HG02840 (cell line): ENCODE data around the gene LIG3.
"Not testable (repeated sequence)": the region's sequence is repeated elsewhere in the genome, so short reads cannot be mapped to it uniquely, and the experiment has no call there.

Source experiments
- ATAC-seq: cut with Tn5 transposase; IDR thresholded peaks from one replicate; pipeline ENCODE4 v1.9.1; 2021; ENCODE audit warnings: mild to moderate bottlenecking, moderate library complexity, moderate number of reproducible peaks; ENCODE audit not compliant: unreplicated experiment, low FRiP score

Gene LIG3

DNA sequence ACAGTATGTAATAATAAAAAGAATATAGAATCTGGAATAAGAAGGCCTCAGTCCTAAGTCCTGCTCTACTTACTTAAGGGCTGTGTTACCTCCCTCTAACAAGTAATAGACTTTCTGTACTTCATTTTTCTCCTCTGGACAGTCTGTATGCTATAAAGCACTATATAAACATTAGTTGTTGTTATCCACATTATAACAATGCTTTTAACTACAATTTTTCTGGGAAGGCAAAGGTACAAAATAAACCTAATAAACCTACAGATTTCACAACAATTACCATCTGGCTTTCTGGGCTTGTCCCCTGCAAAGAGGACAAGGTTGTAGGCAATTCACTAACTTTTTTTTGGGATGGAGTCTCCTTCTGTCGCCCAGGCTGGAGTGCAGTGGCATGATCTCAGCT, 50.5 kb downstream of the LIG3 start:
- ATAC-seq: no peak

- no peak for ATAC-seq
These were observed 58.1 kb downstream of the LIG3 start for GRCh38 chr17:35038453-35038852.

GRCh38 chr17:35041390-35041789, 61.1 kb downstream of the LIG3 start:
- ATAC-seq: no peak

- no peak for ATAC-seq
These were observed 63.9 kb downstream of the LIG3 start for GRCh38 chr17:35044181-35044580.

DNA sequence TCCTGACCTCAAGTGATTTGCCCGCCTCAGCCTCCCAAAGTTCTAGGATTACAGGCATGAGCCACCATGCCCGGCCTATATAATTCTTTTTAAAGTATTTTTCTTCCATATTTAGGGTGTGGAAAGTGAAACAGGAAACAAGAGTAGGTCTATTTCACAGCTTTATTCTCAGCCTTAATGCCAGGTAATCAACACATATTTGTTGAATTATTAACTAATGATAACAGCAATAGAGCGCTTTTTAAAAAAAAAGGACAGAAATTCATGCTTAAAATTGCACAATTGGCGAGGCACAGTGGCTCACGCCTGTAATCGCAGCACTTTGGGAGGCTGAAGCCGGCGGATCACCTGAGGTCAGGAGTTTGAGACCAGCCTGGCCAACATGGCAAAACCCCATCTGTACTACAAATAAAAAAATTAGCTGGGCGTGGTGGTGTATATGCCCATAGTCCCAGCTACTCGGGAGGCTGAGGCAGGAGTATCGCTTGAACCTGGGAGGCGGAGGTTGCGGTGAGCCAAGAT, 65.2 kb downstream of the LIG3 start:
- ATAC-seq: not testable (repeated sequence)

DNA sequence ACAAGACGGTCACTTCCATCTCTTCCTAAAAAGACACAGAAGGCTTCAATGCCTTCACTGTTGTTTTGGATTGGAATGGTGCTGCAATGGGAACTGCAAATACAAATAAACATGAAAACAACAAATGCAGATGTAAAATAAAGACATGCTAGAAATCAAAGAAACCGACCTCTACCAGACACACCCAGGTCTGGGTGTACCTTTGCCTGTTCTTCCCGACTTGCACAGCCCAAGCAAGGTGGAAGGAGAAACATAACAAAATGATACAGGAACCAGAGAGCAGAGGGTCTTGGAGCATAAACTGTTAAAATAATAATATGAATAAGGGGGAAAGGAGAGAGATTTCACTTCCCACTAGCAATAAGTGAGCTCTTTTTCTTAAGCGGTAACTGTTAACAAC, 65.9 kb downstream of the LIG3 start:
- ATAC-seq: no peak

DNA sequence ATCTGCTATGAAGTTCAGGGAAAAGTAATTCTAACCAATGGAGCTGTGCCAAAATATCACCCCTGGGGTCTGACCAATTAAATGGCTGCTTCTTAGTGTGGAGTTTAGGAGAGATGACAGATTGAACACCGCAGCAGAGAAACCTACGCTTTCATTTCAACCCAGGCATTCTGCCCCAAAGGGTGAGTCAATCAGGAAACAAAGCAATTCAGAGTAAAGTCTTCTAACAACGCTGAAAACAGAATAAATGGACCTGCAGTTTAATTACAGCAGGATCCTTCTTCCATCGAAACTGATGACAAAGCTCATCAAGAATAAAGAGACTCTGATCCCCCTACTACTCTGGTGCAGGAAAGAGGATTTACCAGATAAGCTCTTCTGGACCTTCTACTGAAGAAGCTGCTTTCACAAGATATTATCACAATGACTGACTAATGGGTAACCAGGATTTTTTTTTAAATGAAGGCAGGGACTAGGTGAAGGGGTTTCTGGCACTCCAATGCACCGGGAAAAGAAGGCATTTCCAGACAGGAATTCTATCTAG, 66.5 kb downstream of the LIG3 start:
- no peak for ATAC-seq

- no peak for ATAC-seq
These were observed 68.5 kb downstream of the LIG3 start for GRCh38 chr17:35048685-35049379.

DNA sequence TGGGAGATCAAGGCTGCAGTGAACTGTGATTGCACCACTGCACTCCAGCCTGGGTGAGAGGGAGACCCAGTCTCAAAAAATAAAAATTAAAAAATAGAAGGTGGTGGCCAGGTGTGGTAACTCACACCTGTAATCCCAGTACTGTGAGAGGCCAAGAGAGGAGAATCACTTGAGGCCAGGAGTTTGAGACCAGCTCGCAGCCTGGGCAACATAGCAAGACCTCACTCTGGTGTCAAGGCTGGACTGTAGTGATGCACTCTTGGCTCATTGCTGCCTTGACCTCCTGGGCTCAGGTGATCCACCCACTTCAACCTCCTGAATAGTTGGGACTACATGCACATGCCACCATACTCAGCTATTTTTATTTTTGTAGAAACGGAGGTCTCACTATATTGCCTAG, 69.9 kb downstream of the LIG3 start:
- no peak for ATAC-seq

DNA sequence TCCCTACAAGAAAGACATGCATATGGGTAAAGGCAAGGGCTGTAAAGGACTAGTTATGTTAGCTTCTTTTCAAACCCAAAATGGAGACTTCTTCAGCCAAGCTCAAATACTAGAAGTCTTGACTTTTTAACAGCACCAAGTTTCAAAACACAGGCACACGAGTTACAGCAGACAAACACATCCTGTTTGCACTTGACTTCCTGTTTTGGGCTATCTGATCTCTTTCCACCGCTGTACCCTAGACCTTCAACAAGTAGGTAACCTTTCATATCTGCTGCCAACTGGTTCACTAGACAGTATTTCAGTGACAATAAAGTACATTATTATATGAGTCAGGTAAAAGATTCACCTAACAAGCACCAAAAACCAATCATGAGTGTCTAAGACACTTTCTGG, 70.9 kb downstream of the LIG3 start:
- peak; percentile 57 for ATAC-seq

- no peak for ATAC-seq
These were observed 71.4 kb downstream of the LIG3 start for GRCh38 chr17:35051579-35052240.

DNA sequence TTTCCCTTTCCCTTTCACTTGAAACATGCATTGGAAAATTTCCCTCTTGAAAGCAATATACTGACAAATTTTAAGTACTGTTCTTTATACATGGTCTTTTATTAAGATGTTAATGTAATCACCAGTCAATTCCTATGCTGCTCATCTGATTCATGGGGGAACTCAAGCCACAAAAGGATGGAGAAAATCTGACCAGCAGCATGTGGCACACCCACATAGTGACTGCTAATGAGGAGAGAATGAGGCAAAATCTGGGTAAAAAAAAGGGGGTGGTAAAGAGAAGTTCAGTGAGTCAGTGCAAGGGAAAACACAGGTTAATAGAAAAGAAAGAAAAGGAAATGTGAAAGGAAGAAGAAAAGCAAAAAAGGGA, 71.9 kb downstream of the LIG3 start:
- no peak for ATAC-seq

- ATAC-seq: no peak
These were observed 72.5 kb downstream of the LIG3 start for GRCh38 chr17:35052780-35053179.

GRCh38 chr17:35053204-35053603, 72.9 kb downstream of the LIG3 start:
- ATAC-seq: no peak

DNA sequence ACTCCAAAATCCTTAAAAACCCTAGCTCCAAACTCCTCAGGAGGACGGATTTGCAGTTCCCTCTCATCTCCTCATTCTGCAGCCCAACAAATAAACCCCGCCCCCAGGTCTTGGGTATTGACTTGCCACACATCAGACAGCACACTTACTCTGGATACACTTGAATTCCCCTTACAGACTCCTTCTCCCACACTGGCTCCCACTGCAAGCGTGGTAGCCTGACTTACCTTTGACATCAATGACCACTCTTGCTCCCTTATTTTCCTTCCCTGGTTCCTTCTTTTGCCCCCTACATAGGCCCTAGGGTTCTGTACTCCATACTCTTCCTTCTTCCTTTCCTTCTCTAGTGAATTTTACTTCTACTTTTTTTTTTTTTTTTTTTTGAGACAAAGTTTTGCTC, 75.7 kb downstream of the LIG3 start:
- ATAC-seq: no peak

GRCh38 chr17:35057332-35057915, 77.1 kb downstream of the LIG3 start:
- ATAC-seq: no peak
